Lower leg skin (tissue), 3 donors: ENCODE results near the gene SORCS2.

Experiments used
- POLR2A ChIP-seq, 2 donors: fragments of 450-650 bp; IDR thresholded peaks; one replicate each; pipeline ENCODE4 v1.6.1; 2016 to 2017; ENCODE audit warnings: antibody characterized with exemption in 2 of 2, mild to moderate bottlenecking in 1 of 2, moderate library complexity in 1 of 2
- TF ChIP-seq, protein P1 (sequence below), 3 donors: fragments of 450-650 bp; IDR thresholded peaks; one replicate each; pipeline ENCODE4 v1.5.1; 2016; ENCODE audit warnings: antibody characterized with exemption in 3 of 3, mild to moderate bottlenecking in 3 of 3, moderate library complexity in 2 of 3

- TF ChIP-seq, protein P1, sequence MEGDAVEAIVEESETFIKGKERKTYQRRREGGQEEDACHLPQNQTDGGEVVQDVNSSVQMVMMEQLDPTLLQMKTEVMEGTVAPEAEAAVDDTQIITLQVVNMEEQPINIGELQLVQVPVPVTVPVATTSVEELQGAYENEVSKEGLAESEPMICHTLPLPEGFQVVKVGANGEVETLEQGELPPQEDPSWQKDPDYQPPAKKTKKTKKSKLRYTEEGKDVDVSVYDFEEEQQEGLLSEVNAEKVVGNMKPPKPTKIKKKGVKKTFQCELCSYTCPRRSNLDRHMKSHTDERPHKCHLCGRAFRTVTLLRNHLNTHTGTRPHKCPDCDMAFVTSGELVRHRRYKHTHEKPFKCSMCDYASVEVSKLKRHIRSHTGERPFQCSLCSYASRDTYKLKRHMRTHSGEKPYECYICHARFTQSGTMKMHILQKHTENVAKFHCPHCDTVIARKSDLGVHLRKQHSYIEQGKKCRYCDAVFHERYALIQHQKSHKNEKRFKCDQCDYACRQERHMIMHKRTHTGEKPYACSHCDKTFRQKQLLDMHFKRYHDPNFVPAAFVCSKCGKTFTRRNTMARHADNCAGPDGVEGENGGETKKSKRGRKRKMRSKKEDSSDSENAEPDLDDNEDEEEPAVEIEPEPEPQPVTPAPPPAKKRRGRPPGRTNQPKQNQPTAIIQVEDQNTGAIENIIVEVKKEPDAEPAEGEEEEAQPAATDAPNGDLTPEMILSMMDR (IDR thresholded peaks at IDR 0.05): no peak
- no peak for TF ChIP-seq POLR2A (IDR thresholded peaks at IDR 0.05)
Measured at GRCh38 chr4:7649741-7650531, 457.6 kb downstream of the SORCS2 start.
